Neural progenitor cell (in vitro differentiated cells): ENCODE measurements around the gene DMBX1.

ENCODE experiments used
- EZH2 ChIP-seq: fragments of 200-600 bp; sonication (generic); IDR thresholded peaks from 2 replicates; pipeline ENCODE4 v1.6.1; 2017; ENCODE audit warnings: antibody characterized with exemption, mild to moderate bottlenecking, moderate library complexity
- EZH2phosphoT487 ChIP-seq: fragments of 200-600 bp; sonication (generic); IDR thresholded peaks from 2 replicates; pipeline ENCODE4 v1.6.1; 2017; ENCODE audit warnings: antibody characterized with exemption
- TF ChIP-seq, protein P1 (sequence below): fragments of 200-600 bp; sonication (generic); IDR thresholded peaks from 2 replicates; pipeline ENCODE4 v1.5.1; 2017; ENCODE audit warnings: antibody characterized with exemption, mild to moderate bottlenecking

DNA sequence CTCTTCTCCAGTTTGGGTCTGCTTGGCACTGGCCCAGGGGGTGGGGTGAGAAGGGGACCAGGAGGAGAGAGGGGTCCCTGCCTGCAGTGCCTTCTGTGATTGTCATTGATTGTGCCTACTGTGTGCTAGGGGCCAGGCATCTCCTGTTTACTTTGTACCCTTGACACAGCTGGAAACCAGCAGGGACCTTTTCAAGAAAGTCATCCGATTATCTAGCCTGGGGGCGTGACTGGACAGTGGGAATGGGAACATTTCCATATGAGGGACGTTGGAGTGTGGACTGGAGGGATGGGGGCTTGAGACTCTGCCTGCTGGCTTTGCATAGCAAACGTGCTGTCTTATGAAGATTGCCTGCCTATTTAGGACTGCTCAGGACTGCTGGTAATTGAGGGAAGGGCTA is 19.8 kb upstream of the DMBX1 start:
- TF ChIP-seq, protein P1, sequence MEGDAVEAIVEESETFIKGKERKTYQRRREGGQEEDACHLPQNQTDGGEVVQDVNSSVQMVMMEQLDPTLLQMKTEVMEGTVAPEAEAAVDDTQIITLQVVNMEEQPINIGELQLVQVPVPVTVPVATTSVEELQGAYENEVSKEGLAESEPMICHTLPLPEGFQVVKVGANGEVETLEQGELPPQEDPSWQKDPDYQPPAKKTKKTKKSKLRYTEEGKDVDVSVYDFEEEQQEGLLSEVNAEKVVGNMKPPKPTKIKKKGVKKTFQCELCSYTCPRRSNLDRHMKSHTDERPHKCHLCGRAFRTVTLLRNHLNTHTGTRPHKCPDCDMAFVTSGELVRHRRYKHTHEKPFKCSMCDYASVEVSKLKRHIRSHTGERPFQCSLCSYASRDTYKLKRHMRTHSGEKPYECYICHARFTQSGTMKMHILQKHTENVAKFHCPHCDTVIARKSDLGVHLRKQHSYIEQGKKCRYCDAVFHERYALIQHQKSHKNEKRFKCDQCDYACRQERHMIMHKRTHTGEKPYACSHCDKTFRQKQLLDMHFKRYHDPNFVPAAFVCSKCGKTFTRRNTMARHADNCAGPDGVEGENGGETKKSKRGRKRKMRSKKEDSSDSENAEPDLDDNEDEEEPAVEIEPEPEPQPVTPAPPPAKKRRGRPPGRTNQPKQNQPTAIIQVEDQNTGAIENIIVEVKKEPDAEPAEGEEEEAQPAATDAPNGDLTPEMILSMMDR, result no peak
- TF ChIP-seq EZH2, result no peak
- TF ChIP-seq EZH2phosphoT487, result no peak
